A549 treated with CpdA at 1 μM for 4 hours (cell line): ENCODE data around the gene EPHA3. TPM values are rescaled to one million over a fixed set of nuclear protein-coding genes. Genes with fewer than 3 reads are reported as not detected.

Source experiments
- total RNA-seq: library from RNA; stranded (reverse); fragments of 200-300 nt; extraction: Qiagen RNA extraction; gene quantifications from 5 replicates; pipeline ENCODE4 v1.2.3, GENCODE V29; 2022; ENCODE audit warnings: low read depth

The EPHA3 gene
- not detected in 5 replicates for total RNA-seq

GRCh38 chr3:89107461-89108290 lies at the start of gene EPHA3:
EPHA3 (plus strand) TSS chr3:89107621; CDS start chr3:89107749, 128 bp downstream.

